ENCODE measurements around the gene MT4.
"Not testable (repeated sequence)": the region's sequence is repeated elsewhere in the genome, so short reads cannot be mapped to it uniquely, and the experiment has no call there.

The MT4 gene

GRCh38 chr16:56576585-56577299, 11.9 kb downstream of the MT4 start:
- no peak overlapping the region for H3K4me3 ChIP-seq (replicated peaks; ENCODE audit: low read depth, low read length)
- TF ChIP-seq CTCF (IDR thresholded peaks at IDR 0.05; ENCODE audit: low read depth, low read length, missing control alignments): peak; percentile 90
- DNase-seq (ENCODE audit: extremely low read depth, low read depth): peak; percentile 24

GRCh38 chr16:56577300-56577625, 12.4 kb downstream of the MT4 start:
- DNase-seq (ENCODE audit: extremely low read depth, low read depth): no peak
- TF ChIP-seq CTCF (IDR thresholded peaks at IDR 0.05; ENCODE audit: low read depth, low read length, missing control alignments): no peak
- H3K4me3 ChIP-seq (replicated peaks; ENCODE audit: low read depth, low read length): no peak overlapping the region

GRCh38 chr16:56580391-56581048, 15.6 kb downstream of the MT4 start:
- H3K4me3 ChIP-seq (replicated peaks; ENCODE audit: low read depth, low read length): no peak overlapping the region
- DNase-seq (ENCODE audit: extremely low read depth, low read depth): no peak
- TF ChIP-seq CTCF (IDR thresholded peaks at IDR 0.05; ENCODE audit: low read depth, low read length, missing control alignments): no peak

GRCh38 chr16:56582911-56583310, 18.0 kb downstream of the MT4 start:
- not testable (repeated sequence) for DNase-seq (ENCODE audit: extremely low read depth, low read depth); H3K4me3 ChIP-seq (replicated peaks; ENCODE audit: low read depth, low read length)

GRCh38 chr16:56583351-56584168, 18.7 kb downstream of the MT4 start:
- H3K4me3 ChIP-seq (replicated peaks; ENCODE audit: low read depth, low read length): no peak overlapping the region
- no peak for TF ChIP-seq CTCF (IDR thresholded peaks at IDR 0.05; ENCODE audit: low read depth, low read length, missing control alignments)
- no peak for DNase-seq (ENCODE audit: extremely low read depth, low read depth)

GRCh38 chr16:56584276-56584675, 19.4 kb downstream of the MT4 start:
- no peak for TF ChIP-seq CTCF (IDR thresholded peaks at IDR 0.05; ENCODE audit: low read depth, low read length, missing control alignments)
- no peak overlapping the region for H3K4me3 ChIP-seq (replicated peaks; ENCODE audit: low read depth, low read length)
- no peak for DNase-seq (ENCODE audit: extremely low read depth, low read depth)

GRCh38 chr16:56588781-56589140, 23.9 kb downstream of the MT4 start:
- TF ChIP-seq CTCF (IDR thresholded peaks at IDR 0.05; ENCODE audit: low read depth, low read length, missing control alignments): no peak
- no peak for DNase-seq (ENCODE audit: extremely low read depth, low read depth)
- H3K4me3 ChIP-seq (replicated peaks; ENCODE audit: low read depth, low read length): peak overlapping the region; percentile 29

Measured in HFF-Myc (cell line).